IMR-90 (cell line): Measurements from ENCODE around the gene WNT4. TPM values are rescaled to one million over a fixed set of nuclear protein-coding genes. Genes with fewer than 3 reads are reported as not detected.

Experiments used
- ATAC-seq: fragments of 200-7000 bp; cut with Tn5 transposase; 2 replicates; pipeline ENCODE4 v1.9.1; 2020; ENCODE audit warnings: low read depth, mild to moderate bottlenecking, moderate library complexity
- BruUV-seq: library from RNA; stranded (reverse); fragments of 400-500 nt; replicated peaks from 2 replicates; lab custom pipeline; 2021; lab: Mats Ljungman, UMichigan
- CTCF ChIA-PET: fragments of 300-600 bp; formaldehyde crosslinking; extraction: SDS; loops from one replicate; lab custom pipeline; 2021; ENCODE audit warnings: antibody characterized with exemption; lab: Yijun Ruan, JAX
- POLR2A ChIA-PET: fragments of 300-600 bp; sonication (Branson Sonifier 250); formaldehyde crosslinking; loops from one replicate; lab custom pipeline; 2022; ENCODE audit warnings: antibody characterized with exemption; ENCODE audit not compliant: unreplicated experiment; lab: Charles Lee
- DNase-seq: peaks from one replicate; pipeline ENCODE4 v3.0.0; 2013
- H2AFZ ChIP-seq: replicated peaks from 2 replicates; pipeline ENCODE3; 2013; ENCODE audit warnings: low read length, mild to moderate bottlenecking; ENCODE audit not compliant: poor library complexity
- H2AK5ac ChIP-seq: 2 replicates; pipeline ENCODE4 v1.6.1; 2013; ENCODE audit warnings: low read depth, low read length, inconsistent platforms
- H2AK9ac ChIP-seq: replicated peaks from 2 replicates; pipeline ENCODE3; 2013; ENCODE audit warnings: mild to moderate bottlenecking, low read depth, low read length, moderate library complexity; ENCODE audit not compliant: poor library complexity
- H2BK120ac ChIP-seq: 2 replicates; pipeline ENCODE4 v1.6.1; 2013; ENCODE audit warnings: low read depth, low read length, inconsistent platforms
- H2BK15ac ChIP-seq: 3 replicates; pipeline ENCODE4 v1.6.1; 2013; ENCODE audit warnings: low read depth, low read length, inconsistent platforms
- H2BK20ac ChIP-seq: 2 replicates; pipeline ENCODE4 v1.6.1; 2013; ENCODE audit warnings: low read depth, mild to moderate bottlenecking, inconsistent platforms, low read length, moderate library complexity
- H2BK5ac ChIP-seq: 2 replicates; pipeline ENCODE4 v1.6.1; 2013; ENCODE audit warnings: mild to moderate bottlenecking, low read depth, low read length, inconsistent platforms; ENCODE audit not compliant: poor library complexity, severe bottlenecking
- H3K14ac ChIP-seq: replicated peaks from 2 replicates; pipeline ENCODE4 v1.6.1; 2013; ENCODE audit warnings: low read depth, low read length, inconsistent platforms
- H3K18ac ChIP-seq: 2 replicates; pipeline ENCODE4 v1.6.1; 2013; ENCODE audit warnings: low read depth, low read length, control low read depth
- H3K23ac ChIP-seq: 2 replicates; pipeline ENCODE4 v1.6.1; 2013; ENCODE audit warnings: low read depth, low read length, inconsistent platforms
- H3K27ac ChIP-seq: 2 replicates; pipeline ENCODE4 v1.5.1; 2013; ENCODE audit warnings: mild to moderate bottlenecking, control low read depth, low read length; ENCODE audit not compliant: insufficient read depth
- H3K27me3 ChIP-seq: 2 replicates; pipeline ENCODE4 v1.6.1; 2013; ENCODE audit warnings: low read length; ENCODE audit not compliant: control insufficient read depth, insufficient read depth
- H3K36me3 ChIP-seq: 2 replicates; pipeline ENCODE4 v1.6.1; 2013; ENCODE audit warnings: low read length, mixed read lengths; ENCODE audit not compliant: control insufficient read depth, insufficient read depth
- H3K4ac ChIP-seq: 2 replicates; pipeline ENCODE4 v1.6.1; 2013; ENCODE audit warnings: low read depth, low read length, inconsistent platforms
- H3K4me1 ChIP-seq: 2 replicates; pipeline ENCODE4 v1.6.1; 2013; ENCODE audit warnings: low read length, mixed read lengths; ENCODE audit not compliant: control insufficient read depth, insufficient read depth
- H3K4me2 ChIP-seq: 2 replicates; pipeline ENCODE4 v1.6.1; 2013; ENCODE audit warnings: low read depth, mild to moderate bottlenecking, control low read depth, low read length, moderate library complexity
- H3K4me3 ChIP-seq: 2 replicates; pipeline ENCODE4 v1.5.1; 2013; ENCODE audit warnings: low read depth, mild to moderate bottlenecking, control low read depth, low read length, moderate library complexity; ENCODE audit not compliant: insufficient read depth
- H3K56ac ChIP-seq: 2 replicates; pipeline ENCODE4 v1.6.1; 2013; ENCODE audit warnings: low read length, inconsistent platforms; ENCODE audit not compliant: insufficient read depth; ENCODE audit errors: extremely low read depth
- H3K79me1 ChIP-seq, 2 experiments: 2 replicates each; pipeline ENCODE4 v1.6.1; 2013; ENCODE audit warnings: low read length in 2 of 2, inconsistent platforms in 1 of 2, low read depth in 1 of 2
- H3K9ac ChIP-seq: 2 replicates; pipeline ENCODE4 v1.6.1; 2013; ENCODE audit warnings: low read depth, low read length, control low read depth
- H3K9me1 ChIP-seq: 2 replicates; pipeline ENCODE4 v1.6.1; 2013; ENCODE audit warnings: low read length, inconsistent platforms; ENCODE audit not compliant: insufficient read depth
- H3K9me3 ChIP-seq: 2 replicates; pipeline ENCODE4 v1.6.1; 2013; ENCODE audit warnings: low read length; ENCODE audit not compliant: control insufficient read depth, insufficient read depth
- H4K20me1 ChIP-seq: 2 replicates; pipeline ENCODE4 v1.6.1; 2013; ENCODE audit warnings: low read length, inconsistent platforms; ENCODE audit not compliant: insufficient read depth
- H4K5ac ChIP-seq: 2 replicates; pipeline ENCODE4 v1.6.1; 2013; ENCODE audit warnings: mild to moderate bottlenecking, low read depth, low read length, control low read depth
- H4K8ac ChIP-seq, 2 experiments: 2 replicates each; pipeline ENCODE4 v1.6.1; 2013; ENCODE audit warnings: low read depth in 2 of 2, low read length in 2 of 2, control low read depth in 1 of 2, inconsistent platforms in 1 of 2
- H4K91ac ChIP-seq: 2 replicates; pipeline ENCODE4 v1.6.1; 2013; ENCODE audit warnings: low read depth, low read length, inconsistent platforms; ENCODE audit not compliant: insufficient read depth
- BHLHE40 ChIP-seq: fragments of 150-350 bp; IDR thresholded peaks from 2 replicates; pipeline ENCODE4 v1.6.1; 2016; ENCODE audit warnings: mild to moderate bottlenecking, low read depth, low read length
- CEBPB ChIP-seq: IDR thresholded peaks from 2 replicates; pipeline ENCODE4 v1.6.1; 2012; ENCODE audit warnings: low read depth, low read length, improper control_type of control experiment
- CHD1 ChIP-seq: IDR thresholded peaks from 2 replicates; pipeline ENCODE4 v1.6.1; 2012; ENCODE audit warnings: low read depth, low read length, improper control_type of control experiment
- CTCF ChIP-seq: conservative IDR thresholded peaks from 2 replicates; pipeline ENCODE4 v1.5.1; 2012; ENCODE audit warnings: mild to moderate bottlenecking, low read depth, low read length, improper control_type of control experiment
- ELK1 ChIP-seq: fragments of 150-350 bp; IDR thresholded peaks from 2 replicates; pipeline ENCODE4 v1.6.1; 2016; ENCODE audit warnings: low read depth, mild to moderate bottlenecking, low read length, moderate library complexity, borderline replicate concordance
- FOS ChIP-seq: fragments of 150-350 bp; IDR thresholded peaks from 2 replicates; pipeline ENCODE4 v1.6.1; 2016; ENCODE audit warnings: low read depth, low read length
- MAFK ChIP-seq: IDR thresholded peaks from 2 replicates; pipeline ENCODE4 v1.6.1; 2012; ENCODE audit warnings: low read depth, low read length, improper control_type of control experiment
- MAZ ChIP-seq: IDR thresholded peaks from 2 replicates; pipeline ENCODE4 v1.6.1; 2012; ENCODE audit warnings: low read depth, mild to moderate bottlenecking, low read length, improper control_type of control experiment, moderate library complexity, borderline replicate concordance
- MXI1 ChIP-seq: IDR thresholded peaks from 2 replicates; pipeline ENCODE4 v1.6.1; 2012; ENCODE audit warnings: low read depth, mild to moderate bottlenecking, low read length, moderate library complexity, borderline replicate concordance
- NFE2L2 ChIP-seq: fragments of 150-350 bp; IDR thresholded peaks from 2 replicates; pipeline ENCODE4 v1.6.1; 2016; ENCODE audit warnings: low read depth, mild to moderate bottlenecking, low read length
- POLR2A ChIP-seq: IDR thresholded peaks from 2 replicates; pipeline ENCODE4 v1.6.1; 2012; ENCODE audit warnings: mild to moderate bottlenecking, low read depth, low read length
- RAD21 ChIP-seq: IDR thresholded peaks from 2 replicates; pipeline ENCODE4 v1.6.1; 2012; ENCODE audit warnings: low read length, improper control_type of control experiment
- RCOR1 ChIP-seq: IDR thresholded peaks from 2 replicates; pipeline ENCODE4 v1.6.1; 2012; ENCODE audit warnings: mild to moderate bottlenecking, low read length, improper control_type of control experiment; ENCODE audit not compliant: insufficient replicate concordance
- RFX5 ChIP-seq: IDR thresholded peaks from 2 replicates; pipeline ENCODE4 v1.8.0; 2012; ENCODE audit warnings: low read depth, mild to moderate bottlenecking, low read length, moderate library complexity
- SMC3 ChIP-seq: fragments of 150-350 bp; IDR thresholded peaks from 2 replicates; pipeline ENCODE4 v1.6.1; 2016; ENCODE audit warnings: low read depth, mild to moderate bottlenecking, antibody characterized with exemption, low read length, moderate library complexity
- USF2 ChIP-seq: fragments of 150-350 bp; IDR thresholded peaks from 2 replicates; pipeline ENCODE4 v1.6.1; 2017; ENCODE audit warnings: mild to moderate bottlenecking, antibody characterized with exemption, low read length, low read depth
- WGBS, 2 experiments: methylation state at CpG; one replicate each; pipeline versions ENCODE4 v1.1.5 to v1.1.7; 2013; ENCODE audit warnings: missing lambda C conversion rate in 2 of 2; ENCODE audit not compliant: insufficient read length in 1 of 2; ENCODE audit errors: extremely low coverage in 2 of 2; 5-methylcytosine and 5-hydroxymethylcytosine counted together
- dilution Hi-C: fragments of 300-500 bp; cut with HindIII; formaldehyde crosslinking; loops from one replicate; pipeline ENCODE4 v1.14.3; 2018; ENCODE audit warnings: low sequenced_read_pairs; ENCODE audit not compliant: unreplicated experiment
- in situ Hi-C: fragments of 300-500 bp; cut with MboI; formaldehyde crosslinking; loops from 3 replicates; pipeline ENCODE4 v1.14.3; 2019; ENCODE audit warnings: low sequenced_read_pairs, inconsistent platforms, mixed read lengths
- intact Hi-C: fragments of 100-400 bp; cut with micrococcal nuclease; formaldehyde crosslinking; loops from 2 replicates; pipeline ENCODE4 v1.10.0; 2022
- polyA plus RNA-seq, 3 experiments: library from polyadenylated mRNA; depleted of rRNA; stranded (reverse); fragments of >200 nt; gene quantifications; 2 replicates each; pipeline ENCODE4 v1.2.3, GENCODE V29; 2012; ENCODE audit warnings: low replicate concordance in 1 of 3
- total RNA-seq: library from RNA; depleted of rRNA; stranded (reverse); fragments of >200 nt; gene quantifications from 2 replicates; pipeline ENCODE4 v1.2.3, GENCODE V29; 2012

The WNT4 gene
- total and polyA plus RNA-seq, 2 of the 4 experiments (the other 2 are of a cell fraction), result not detected

GRCh38 chr1:22154626-22155025 is 11.7 kb upstream of the WNT4 start:
- Histone ChIP-seq H3K9ac (no peak overlapping the region), H4K8ac (no peak overlapping the region), H2BK5ac (no peak overlapping the region), H3K9me3 (no peaks in the 10 kb centered on the region), H3K4ac (no peak overlapping the region), H3K36me3 (no peaks in the 10 kb centered on the region), H2AFZ (no peak overlapping the region), H4K91ac (no peak overlapping the region), H2BK15ac (no peak overlapping the region), H3K4me3 (no peak overlapping the region), H3K27me3 (peaks cover 58% of the 10 kb centered on the region), H2BK20ac (no peak overlapping the region), H3K79me1 (no peaks in the 10 kb centered on the region), H3K56ac (no peak overlapping the region), H3K14ac (no peak overlapping the region), H2BK120ac (no peak overlapping the region), H3K18ac (no peak overlapping the region), H3K23ac (no peak overlapping the region), H4K20me1 (peaks cover 5% of the 10 kb centered on the region; the same call in 1 of the 2 replicates), H3K4me2 (no peak overlapping the region), H4K5ac (no peak overlapping the region), H3K27ac (no peak overlapping the region), H3K4me1 (no peaks in the 10 kb centered on the region), H2AK9ac (no peak overlapping the region), H2AK5ac (no peak overlapping the region), H3K9me1 (0 out of 2 replicates have a peak, but pooled peaks cover 3% of the 10 kb centered on the region)
- intact Hi-C loops, result no loop called here
- ATAC-seq (no peak), DNase-seq (no peak)
- ChIA-PET CTCF (no interaction called here), POLR2A (no interaction called here)
- no TSS peak for BruUV-seq
- WGBS, 2 experiments, result no CpG with 5 or more reads among the region's 6 CpGs
- TF ChIP-seq MXI1 (no peak), NFE2L2 (no peak), MAFK (no peak), RAD21 (no peak), ELK1 (no peak), BHLHE40 (no peak), SMC3 (no peak), USF2 (no peak), FOS (no peak), RCOR1 (no peak), CTCF (no peak), CEBPB (no peak), CHD1 (no peak), POLR2A (no peak), MAZ (no peak), RFX5 (no peak)
- dilution Hi-C loops, result no loop called here
- in situ Hi-C loops, result no loop called here
